A673 (cell line): ENCODE data around the gene CDC42BPA. TPM values are rescaled to one million over a fixed set of nuclear protein-coding genes. Genes with fewer than 3 reads are reported as not detected.

Experiments
- BruUV-seq: library from RNA; stranded (reverse); fragments of 400-500 nt; replicated peaks from 2 replicates; lab custom pipeline; 2021; lab: Mats Ljungman, UMichigan
- CTCF ChIA-PET: fragments of 300-600 bp; sonication (Branson Sonifier 250); formaldehyde crosslinking; loops from one replicate; lab custom pipeline; 2022; ENCODE audit warnings: antibody characterized with exemption; lab: Charles Lee
- POLR2A ChIA-PET: fragments of 300-600 bp; sonication (Branson Sonifier 250); formaldehyde crosslinking; loops from one replicate; lab custom pipeline; 2022; ENCODE audit warnings: antibody characterized with exemption; ENCODE audit not compliant: low non-redundant PET; lab: Charles Lee
- DNase-seq: peaks from one replicate; pipeline ENCODE4 v3.0.0-alpha.2; 2015; ENCODE audit warnings: low spot score
- H3K27ac ChIP-seq: fragments of 200-600 bp; sonication (generic); 2 replicates; pipeline ENCODE4 v1.5.1; 2016; ENCODE audit warnings: mixed run types, low read depth, mild to moderate bottlenecking, mixed read lengths, antibody characterized with exemption, low read length; ENCODE audit not compliant: poor library complexity, severe bottlenecking
- H3K27me3 ChIP-seq: fragments of 200-600 bp; sonication (generic); replicated peaks from 2 replicates; pipeline ENCODE4 v1.6.1; 2017; ENCODE audit warnings: mixed run types, low read depth, mild to moderate bottlenecking, mixed read lengths, antibody characterized with exemption, low read length; ENCODE audit not compliant: insufficient read depth, poor library complexity
- H3K36me3 ChIP-seq: fragments of 200-600 bp; sonication (generic); 2 replicates; pipeline ENCODE4 v1.6.1; 2016; ENCODE audit warnings: mixed run types, mild to moderate bottlenecking, mixed read lengths, antibody characterized with exemption, low read length; ENCODE audit not compliant: insufficient read depth, poor library complexity, severe bottlenecking
- H3K4me1 ChIP-seq: fragments of 200-600 bp; sonication (generic); 2 replicates; pipeline ENCODE4 v1.6.1; 2017; ENCODE audit warnings: mixed run types, mild to moderate bottlenecking, mixed read lengths, antibody characterized with exemption, low read length; ENCODE audit not compliant: insufficient read depth, poor library complexity, severe bottlenecking
- H3K4me3 ChIP-seq: fragments of 200-600 bp; sonication (generic); 2 replicates; pipeline ENCODE4 v1.5.1; 2016; ENCODE audit warnings: low read depth, mixed run types, mild to moderate bottlenecking, mixed read lengths, low read length; ENCODE audit not compliant: poor library complexity, severe bottlenecking
- H3K9me3 ChIP-seq: fragments of 200-600 bp; sonication (generic); 2 replicates; pipeline ENCODE4 v1.6.1; 2016; ENCODE audit warnings: mixed run types, low read depth, mild to moderate bottlenecking, mixed read lengths, antibody characterized with exemption, low read length; ENCODE audit not compliant: poor library complexity, severe bottlenecking
- EZH2 ChIP-seq: fragments of 200-600 bp; sonication (generic); IDR thresholded peaks from 2 replicates; pipeline ENCODE4 v1.6.1; 2017; ENCODE audit warnings: borderline replicate concordance, low read depth, mild to moderate bottlenecking, mixed read lengths, antibody characterized with exemption, low read length; ENCODE audit not compliant: poor library complexity, severe bottlenecking
- intact Hi-C: fragments of 100-400 bp; cut with micrococcal nuclease; formaldehyde crosslinking; loops from one replicate; pipeline ENCODE4 v1.10.0; 2022; ENCODE audit not compliant: unreplicated experiment
- total RNA-seq: library from RNA; stranded (reverse); gene quantifications from 2 replicates; pipeline ENCODE4 v1.2.3, GENCODE V29; 2021
- TF ChIP-seq, protein P1 (sequence below): fragments of 300-800, 200-600 bp; sonication (generic); conservative IDR thresholded peaks from 2 replicates; pipeline ENCODE4 v1.5.1; 2017; ENCODE audit warnings: low read depth, mild to moderate bottlenecking, antibody characterized with exemption, low read length, moderate library complexity, mixed read lengths

Gene CDC42BPA
- total RNA-seq, 1 experiment from 2014 or later, result 21.7 TPM

GRCh38 chr1:226979115-226979516 is 339.2 kb downstream of the CDC42BPA start:
- no peaks in the 10 kb centered on the region for H3K27me3 ChIP-seq
- no peaks in the 10 kb centered on the region for H3K36me3 ChIP-seq
- ChIA-PET POLR2A (no interaction called here), CTCF (no interaction called here)
- no peak overlapping the region for H3K27ac ChIP-seq
- TF ChIP-seq, protein P1, sequence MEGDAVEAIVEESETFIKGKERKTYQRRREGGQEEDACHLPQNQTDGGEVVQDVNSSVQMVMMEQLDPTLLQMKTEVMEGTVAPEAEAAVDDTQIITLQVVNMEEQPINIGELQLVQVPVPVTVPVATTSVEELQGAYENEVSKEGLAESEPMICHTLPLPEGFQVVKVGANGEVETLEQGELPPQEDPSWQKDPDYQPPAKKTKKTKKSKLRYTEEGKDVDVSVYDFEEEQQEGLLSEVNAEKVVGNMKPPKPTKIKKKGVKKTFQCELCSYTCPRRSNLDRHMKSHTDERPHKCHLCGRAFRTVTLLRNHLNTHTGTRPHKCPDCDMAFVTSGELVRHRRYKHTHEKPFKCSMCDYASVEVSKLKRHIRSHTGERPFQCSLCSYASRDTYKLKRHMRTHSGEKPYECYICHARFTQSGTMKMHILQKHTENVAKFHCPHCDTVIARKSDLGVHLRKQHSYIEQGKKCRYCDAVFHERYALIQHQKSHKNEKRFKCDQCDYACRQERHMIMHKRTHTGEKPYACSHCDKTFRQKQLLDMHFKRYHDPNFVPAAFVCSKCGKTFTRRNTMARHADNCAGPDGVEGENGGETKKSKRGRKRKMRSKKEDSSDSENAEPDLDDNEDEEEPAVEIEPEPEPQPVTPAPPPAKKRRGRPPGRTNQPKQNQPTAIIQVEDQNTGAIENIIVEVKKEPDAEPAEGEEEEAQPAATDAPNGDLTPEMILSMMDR, result no peak
- TF ChIP-seq EZH2, result no peak
- no peaks in the 10 kb centered on the region for H3K9me3 ChIP-seq
- no TSS peak for BruUV-seq
- DNase-seq, result no peak
- H3K4me1 ChIP-seq, result no peaks in the 10 kb centered on the region
- no peak overlapping the region for H3K4me3 ChIP-seq
- intact Hi-C loops, result no loop called here

DNA sequence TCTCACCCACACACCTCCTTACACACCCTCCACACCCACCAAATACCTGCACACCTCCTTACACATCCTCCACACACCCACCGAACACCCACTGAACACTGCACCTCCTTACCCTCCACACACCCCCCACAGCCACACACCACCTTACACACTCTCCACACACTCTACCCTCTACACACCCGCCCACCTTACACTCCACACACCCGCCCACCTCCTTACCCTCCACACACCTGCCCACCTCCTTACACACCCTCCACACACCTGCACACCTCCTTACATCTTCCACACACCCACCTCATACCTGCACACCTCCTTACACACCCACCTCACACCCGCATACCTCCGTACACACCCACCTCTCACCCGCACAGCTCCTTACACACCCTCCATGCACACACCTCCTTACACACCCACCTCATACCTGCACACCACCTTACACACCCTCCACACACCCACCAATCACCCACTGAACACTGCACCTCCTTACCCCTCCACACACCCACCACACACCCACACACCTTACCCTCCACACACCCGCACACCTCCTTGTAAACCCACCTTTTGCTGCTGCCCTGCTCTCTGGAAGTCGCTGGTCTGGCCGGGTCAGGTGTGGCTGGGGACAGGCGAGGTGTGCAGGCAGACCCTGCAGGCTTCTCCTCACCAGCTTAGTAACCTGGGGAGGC is 339.7 kb downstream of the CDC42BPA start:
- Histone ChIP-seq H3K36me3 (no peaks in the 10 kb centered on the region), H3K4me3 (no peak overlapping the region), H3K27ac (no peak overlapping the region), H3K4me1 (no peaks in the 10 kb centered on the region), H3K9me3 (no peaks in the 10 kb centered on the region), H3K27me3 (no peaks in the 10 kb centered on the region)
- CTCF ChIA-PET, result no interaction called here
- BruUV-seq, result no TSS peak
- POLR2A ChIA-PET, result no interaction called here
- TF ChIP-seq EZH2, result no peak
- TF ChIP-seq, protein P1, result no peak
- no peak for DNase-seq
- intact Hi-C loops, result no loop called here

DNA sequence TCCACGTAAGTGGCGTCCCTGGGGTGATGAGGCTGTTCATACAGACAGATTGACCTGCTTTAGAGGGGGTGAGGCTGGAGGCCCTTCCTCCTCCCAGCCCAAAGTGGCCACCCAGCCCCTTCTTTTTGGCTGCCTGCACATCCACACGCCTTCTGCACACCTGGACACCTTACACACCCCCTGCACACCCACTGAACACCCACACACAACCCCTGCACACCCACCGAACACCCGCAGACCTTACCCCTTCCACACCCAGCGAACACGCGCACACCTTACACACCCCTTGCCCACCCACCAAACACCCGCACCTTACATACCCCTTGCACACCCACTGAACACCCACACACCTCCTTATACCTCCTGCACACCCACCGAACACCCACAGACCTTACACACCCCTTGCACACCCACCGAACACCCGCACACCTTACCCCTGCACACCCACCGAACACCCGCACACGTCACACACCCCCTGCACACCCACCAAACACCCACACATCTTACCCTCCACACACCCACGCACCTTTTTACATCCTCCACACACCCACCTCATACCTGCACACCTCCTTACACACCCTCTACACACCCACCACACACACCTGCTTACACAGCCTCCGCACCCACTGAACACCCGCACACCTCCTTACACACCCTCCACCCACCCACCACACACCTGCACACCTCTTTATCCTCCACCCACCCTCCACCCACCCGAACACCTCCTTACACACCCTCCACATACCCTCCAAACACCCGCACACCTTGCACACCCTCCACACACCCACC is 340.5 kb downstream of the CDC42BPA start:
- Histone ChIP-seq H3K4me1 (no peaks in the 10 kb centered on the region), H3K27ac (no peak overlapping the region), H3K4me3 (no peak overlapping the region), H3K27me3 (no peaks in the 10 kb centered on the region), H3K9me3 (no peaks in the 10 kb centered on the region), H3K36me3 (no peaks in the 10 kb centered on the region)
- no TSS peak for BruUV-seq
- intact Hi-C loops, result no loop called here
- TF ChIP-seq EZH2, result no peak
- TF ChIP-seq, protein P1, result no peak
- no peak for DNase-seq
- ChIA-PET CTCF (no interaction called here), POLR2A (no interaction called here)
